ENCODE data around the gene PYY.
A peak's percentile ranks its signal among the peaks of the same experiment; 100 is the strongest.

Gene PYY

DNA sequence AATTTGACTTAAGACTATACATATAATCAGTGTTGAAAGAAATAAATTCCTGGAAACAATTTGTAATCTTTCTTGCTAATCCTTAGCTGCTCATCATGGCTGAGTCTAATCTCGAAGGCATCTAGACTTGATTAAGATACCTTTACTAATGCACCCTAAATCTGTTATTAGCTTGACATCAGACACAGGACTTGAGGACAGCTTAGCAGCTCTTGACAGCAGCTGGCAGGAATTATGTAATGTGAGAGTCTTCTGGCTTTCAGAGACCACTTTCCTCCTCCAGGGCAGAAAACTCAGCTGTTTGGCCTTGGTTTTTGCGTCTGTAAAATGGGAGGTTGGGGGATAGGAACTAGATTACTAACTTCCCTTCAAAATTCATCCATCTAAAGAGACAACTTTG lies 39.3 kb downstream of the PYY start:
- no peak for DNase-seq

- no peak for DNase-seq
Observed at GRCh38 chr17:43913584-43913983, 40.2 kb downstream of the PYY start.

- DNase-seq, result no peak
Observed at GRCh38 chr17:43912635-43913304, 41.0 kb downstream of the PYY start.

GRCh38 chr17:43911904-43912303 lies 41.8 kb downstream of the PYY start:
- DNase-seq, result no peak

- no peak for DNase-seq
Observed at GRCh38 chr17:43909537-43910231, 44.1 kb downstream of the PYY start.

- peak; percentile 82 for DNase-seq
Observed at GRCh38 chr17:43907998-43908721, 45.6 kb downstream of the PYY start.

GRCh38 chr17:43907425-43907981 lies 46.2 kb downstream of the PYY start, which contains the start of gene MPP2:
TSS of gene MPP2 (minus strand) at chr17:43907536. CDS start at chr17:43904460, 3,076 bp downstream.
- DNase-seq, result peak; percentile 84

DNA sequence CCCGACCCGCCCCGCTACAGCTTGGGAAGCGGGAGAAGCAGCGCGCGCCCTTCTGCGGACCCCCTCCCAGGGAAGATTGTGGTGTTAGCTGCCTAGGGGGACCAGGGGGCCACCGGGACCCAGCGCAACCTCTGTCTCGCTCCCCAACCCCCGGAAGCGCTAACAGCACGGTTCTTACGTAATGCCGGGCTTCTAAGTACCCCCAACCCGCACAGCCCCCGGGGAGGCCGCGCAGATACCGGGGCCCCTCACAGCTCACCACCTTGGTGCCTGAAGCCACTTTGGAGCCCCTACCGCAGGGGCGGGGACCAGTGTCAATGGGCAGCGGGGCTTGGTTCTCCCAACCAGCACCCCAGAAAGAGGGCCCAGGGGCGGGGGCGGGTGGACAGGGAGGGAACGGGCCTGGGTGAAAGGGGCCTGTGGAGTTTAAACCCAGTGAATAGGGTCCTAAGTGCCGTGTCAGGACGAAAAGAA lies 46.8 kb downstream of the PYY start:
- peak; percentile 64 for DNase-seq

- DNase-seq, result peak; percentile 76
Observed at GRCh38 chr17:43905985-43906852, 47.5 kb downstream of the PYY start.

DNA sequence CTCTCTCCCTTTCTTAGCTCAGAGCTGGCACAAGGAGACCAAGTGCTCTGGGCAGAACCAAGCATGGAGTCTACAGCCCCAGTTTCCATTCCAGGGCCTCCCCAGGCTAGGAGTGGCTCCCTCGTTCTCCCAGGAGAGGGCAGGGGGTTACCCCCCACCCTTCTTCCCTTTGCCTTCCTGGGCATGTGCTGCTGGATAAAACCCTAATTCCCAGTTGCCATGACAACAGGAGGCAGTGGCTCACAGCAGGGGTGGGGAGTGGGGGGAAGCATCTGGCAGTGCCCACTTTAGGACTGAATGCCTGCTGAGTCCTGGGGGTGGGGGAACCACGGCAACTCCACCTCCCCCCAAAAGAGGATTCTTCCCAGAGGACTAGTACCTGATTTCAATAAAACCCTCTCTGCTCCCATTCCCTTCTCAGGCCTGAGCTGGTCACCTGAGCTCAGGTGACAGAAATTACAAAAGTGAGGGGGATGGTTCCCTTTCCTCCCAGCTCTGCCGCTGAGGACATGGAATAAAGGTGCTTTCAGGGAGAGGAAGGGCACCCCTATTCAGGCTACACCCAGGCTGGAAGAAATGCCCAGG lies 48.2 kb downstream of the PYY start:
- no peak for DNase-seq

All from activated effector memory CD4-positive, alpha-beta T cell treated with anti-CD3 and anti-CD28 coated beads, Interleukin-2, amount 50 U/mL, for 16 hours (primary cell).